IMR-90 (cell line): ENCODE data around the gene MYOF. TPM values are rescaled to one million over a fixed set of nuclear protein-coding genes. Genes with fewer than 3 reads are reported as not detected.
A peak's percentile ranks its signal among the peaks of the same experiment; 100 is the strongest.

Source experiments
- ATAC-seq: fragments of 200-7000 bp; cut with Tn5 transposase; 2 replicates; pipeline ENCODE4 v1.9.1; 2020; ENCODE audit warnings: low read depth, mild to moderate bottlenecking, moderate library complexity
- BruUV-seq: library from RNA; stranded (reverse); fragments of 400-500 nt; replicated peaks from 2 replicates; lab custom pipeline; 2021; lab: Mats Ljungman, UMichigan
- CTCF ChIA-PET: fragments of 300-600 bp; formaldehyde crosslinking; extraction: SDS; loops from one replicate; lab custom pipeline; 2021; ENCODE audit warnings: antibody characterized with exemption; lab: Yijun Ruan, JAX
- POLR2A ChIA-PET: fragments of 300-600 bp; sonication (Branson Sonifier 250); formaldehyde crosslinking; loops from one replicate; lab custom pipeline; 2022; ENCODE audit warnings: antibody characterized with exemption; ENCODE audit not compliant: unreplicated experiment; lab: Charles Lee
- DNase-seq: peaks from one replicate; pipeline ENCODE4 v3.0.0; 2013
- H2AFZ ChIP-seq: replicated peaks from 2 replicates; pipeline ENCODE3; 2013; ENCODE audit warnings: low read length, mild to moderate bottlenecking; ENCODE audit not compliant: poor library complexity
- H2AK5ac ChIP-seq: 2 replicates; pipeline ENCODE4 v1.6.1; 2013; ENCODE audit warnings: low read depth, low read length, inconsistent platforms
- H2AK9ac ChIP-seq: replicated peaks from 2 replicates; pipeline ENCODE3; 2013; ENCODE audit warnings: mild to moderate bottlenecking, low read depth, low read length, moderate library complexity; ENCODE audit not compliant: poor library complexity
- H2BK120ac ChIP-seq: 2 replicates; pipeline ENCODE4 v1.6.1; 2013; ENCODE audit warnings: low read depth, low read length, inconsistent platforms
- H2BK15ac ChIP-seq: 3 replicates; pipeline ENCODE4 v1.6.1; 2013; ENCODE audit warnings: low read depth, low read length, inconsistent platforms
- H2BK20ac ChIP-seq: 2 replicates; pipeline ENCODE4 v1.6.1; 2013; ENCODE audit warnings: low read depth, mild to moderate bottlenecking, inconsistent platforms, low read length, moderate library complexity
- H2BK5ac ChIP-seq: 2 replicates; pipeline ENCODE4 v1.6.1; 2013; ENCODE audit warnings: mild to moderate bottlenecking, low read depth, low read length, inconsistent platforms; ENCODE audit not compliant: poor library complexity, severe bottlenecking
- H3K14ac ChIP-seq: replicated peaks from 2 replicates; pipeline ENCODE4 v1.6.1; 2013; ENCODE audit warnings: low read depth, low read length, inconsistent platforms
- H3K18ac ChIP-seq: 2 replicates; pipeline ENCODE4 v1.6.1; 2013; ENCODE audit warnings: low read depth, low read length, control low read depth
- H3K23ac ChIP-seq: 2 replicates; pipeline ENCODE4 v1.6.1; 2013; ENCODE audit warnings: low read depth, low read length, inconsistent platforms
- H3K27ac ChIP-seq: 2 replicates; pipeline ENCODE4 v1.5.1; 2013; ENCODE audit warnings: mild to moderate bottlenecking, control low read depth, low read length; ENCODE audit not compliant: insufficient read depth
- H3K27me3 ChIP-seq: 2 replicates; pipeline ENCODE4 v1.6.1; 2013; ENCODE audit warnings: low read length; ENCODE audit not compliant: control insufficient read depth, insufficient read depth
- H3K36me3 ChIP-seq: 2 replicates; pipeline ENCODE4 v1.6.1; 2013; ENCODE audit warnings: low read length, mixed read lengths; ENCODE audit not compliant: control insufficient read depth, insufficient read depth
- H3K4ac ChIP-seq: 2 replicates; pipeline ENCODE4 v1.6.1; 2013; ENCODE audit warnings: low read depth, low read length, inconsistent platforms
- H3K4me1 ChIP-seq: 2 replicates; pipeline ENCODE4 v1.6.1; 2013; ENCODE audit warnings: low read length, mixed read lengths; ENCODE audit not compliant: control insufficient read depth, insufficient read depth
- H3K4me2 ChIP-seq: 2 replicates; pipeline ENCODE4 v1.6.1; 2013; ENCODE audit warnings: low read depth, mild to moderate bottlenecking, control low read depth, low read length, moderate library complexity
- H3K4me3 ChIP-seq: 2 replicates; pipeline ENCODE4 v1.5.1; 2013; ENCODE audit warnings: low read depth, mild to moderate bottlenecking, control low read depth, low read length, moderate library complexity; ENCODE audit not compliant: insufficient read depth
- H3K56ac ChIP-seq: 2 replicates; pipeline ENCODE4 v1.6.1; 2013; ENCODE audit warnings: low read length, inconsistent platforms; ENCODE audit not compliant: insufficient read depth; ENCODE audit errors: extremely low read depth
- H3K79me1 ChIP-seq, 2 experiments: 2 replicates each; pipeline ENCODE4 v1.6.1; 2013; ENCODE audit warnings: low read length in 2 of 2, inconsistent platforms in 1 of 2, low read depth in 1 of 2
- H3K9ac ChIP-seq: 2 replicates; pipeline ENCODE4 v1.6.1; 2013; ENCODE audit warnings: low read depth, low read length, control low read depth
- H3K9me1 ChIP-seq: 2 replicates; pipeline ENCODE4 v1.6.1; 2013; ENCODE audit warnings: low read length, inconsistent platforms; ENCODE audit not compliant: insufficient read depth
- H3K9me3 ChIP-seq: 2 replicates; pipeline ENCODE4 v1.6.1; 2013; ENCODE audit warnings: low read length; ENCODE audit not compliant: control insufficient read depth, insufficient read depth
- H4K20me1 ChIP-seq: 2 replicates; pipeline ENCODE4 v1.6.1; 2013; ENCODE audit warnings: low read length, inconsistent platforms; ENCODE audit not compliant: insufficient read depth
- H4K5ac ChIP-seq: 2 replicates; pipeline ENCODE4 v1.6.1; 2013; ENCODE audit warnings: mild to moderate bottlenecking, low read depth, low read length, control low read depth
- H4K8ac ChIP-seq, 2 experiments: 2 replicates each; pipeline ENCODE4 v1.6.1; 2013; ENCODE audit warnings: low read depth in 2 of 2, low read length in 2 of 2, control low read depth in 1 of 2, inconsistent platforms in 1 of 2
- H4K91ac ChIP-seq: 2 replicates; pipeline ENCODE4 v1.6.1; 2013; ENCODE audit warnings: low read depth, low read length, inconsistent platforms; ENCODE audit not compliant: insufficient read depth
- BHLHE40 ChIP-seq: fragments of 150-350 bp; IDR thresholded peaks from 2 replicates; pipeline ENCODE4 v1.6.1; 2016; ENCODE audit warnings: mild to moderate bottlenecking, low read depth, low read length
- CHD1 ChIP-seq: IDR thresholded peaks from 2 replicates; pipeline ENCODE4 v1.6.1; 2012; ENCODE audit warnings: low read depth, low read length, improper control_type of control experiment
- CTCF ChIP-seq: conservative IDR thresholded peaks from 2 replicates; pipeline ENCODE4 v1.5.1; 2012; ENCODE audit warnings: mild to moderate bottlenecking, low read depth, low read length, improper control_type of control experiment
- ELK1 ChIP-seq: fragments of 150-350 bp; IDR thresholded peaks from 2 replicates; pipeline ENCODE4 v1.6.1; 2016; ENCODE audit warnings: low read depth, mild to moderate bottlenecking, low read length, moderate library complexity, borderline replicate concordance
- FOS ChIP-seq: fragments of 150-350 bp; IDR thresholded peaks from 2 replicates; pipeline ENCODE4 v1.6.1; 2016; ENCODE audit warnings: low read depth, low read length
- MAZ ChIP-seq: IDR thresholded peaks from 2 replicates; pipeline ENCODE4 v1.6.1; 2012; ENCODE audit warnings: low read depth, mild to moderate bottlenecking, low read length, improper control_type of control experiment, moderate library complexity, borderline replicate concordance
- MXI1 ChIP-seq: IDR thresholded peaks from 2 replicates; pipeline ENCODE4 v1.6.1; 2012; ENCODE audit warnings: low read depth, mild to moderate bottlenecking, low read length, moderate library complexity, borderline replicate concordance
- POLR2A ChIP-seq: IDR thresholded peaks from 2 replicates; pipeline ENCODE4 v1.6.1; 2012; ENCODE audit warnings: mild to moderate bottlenecking, low read depth, low read length
- RAD21 ChIP-seq: IDR thresholded peaks from 2 replicates; pipeline ENCODE4 v1.6.1; 2012; ENCODE audit warnings: low read length, improper control_type of control experiment
- RCOR1 ChIP-seq: IDR thresholded peaks from 2 replicates; pipeline ENCODE4 v1.6.1; 2012; ENCODE audit warnings: mild to moderate bottlenecking, low read length, improper control_type of control experiment; ENCODE audit not compliant: insufficient replicate concordance
- RFX5 ChIP-seq: IDR thresholded peaks from 2 replicates; pipeline ENCODE4 v1.8.0; 2012; ENCODE audit warnings: low read depth, mild to moderate bottlenecking, low read length, moderate library complexity
- USF2 ChIP-seq: fragments of 150-350 bp; IDR thresholded peaks from 2 replicates; pipeline ENCODE4 v1.6.1; 2017; ENCODE audit warnings: mild to moderate bottlenecking, antibody characterized with exemption, low read length, low read depth
- WGBS, 2 experiments: methylation state at CpG; one replicate each; pipeline versions ENCODE4 v1.1.5 to v1.1.7; 2013; ENCODE audit warnings: missing lambda C conversion rate in 2 of 2; ENCODE audit not compliant: insufficient read length in 1 of 2; ENCODE audit errors: extremely low coverage in 2 of 2; 5-methylcytosine and 5-hydroxymethylcytosine counted together
- dilution Hi-C: fragments of 300-500 bp; cut with HindIII; formaldehyde crosslinking; loops from one replicate; pipeline ENCODE4 v1.14.3; 2018; ENCODE audit warnings: low sequenced_read_pairs; ENCODE audit not compliant: unreplicated experiment
- in situ Hi-C: fragments of 300-500 bp; cut with MboI; formaldehyde crosslinking; loops from 3 replicates; pipeline ENCODE4 v1.14.3; 2019; ENCODE audit warnings: low sequenced_read_pairs, inconsistent platforms, mixed read lengths
- intact Hi-C: fragments of 100-400 bp; cut with micrococcal nuclease; formaldehyde crosslinking; loops from 2 replicates; pipeline ENCODE4 v1.10.0; 2022
- polyA plus RNA-seq, 3 experiments: library from polyadenylated mRNA; depleted of rRNA; stranded (reverse); fragments of >200 nt; gene quantifications; 2 replicates each; pipeline ENCODE4 v1.2.3, GENCODE V29; 2012; ENCODE audit warnings: low replicate concordance in 1 of 3
- total RNA-seq: library from RNA; depleted of rRNA; stranded (reverse); fragments of >200 nt; gene quantifications from 2 replicates; pipeline ENCODE4 v1.2.3, GENCODE V29; 2012

MYOF gene
- total and polyA plus RNA-seq, 2 of the 4 experiments (the other 2 are of a cell fraction), result 221 to 281 TPM

GRCh38 chr10:93288679-93289634, 193.2 kb downstream of the MYOF start:
- Histone ChIP-seq H3K56ac (peak overlapping the region; percentile 39; the same call in 1 of the 2 replicates), H3K79me1 (no peaks in the 10 kb centered on the region), H3K4ac (peak overlapping the region; percentile 81), H2BK20ac (peak overlapping the region; percentile 96), H4K20me1 (no peaks in the 10 kb centered on the region), H3K23ac (peak overlapping the region; percentile 64), H3K9me3 (no peaks in the 10 kb centered on the region), H3K27ac (0 out of 2 replicates have a peak overlapping the region, but pooled peaks have one; percentile 7), H4K91ac (peak overlapping the region; percentile 89), H2AK9ac (peak overlapping the region; percentile 91), H4K8ac (peak overlapping the region in 1 of 2 experiments; percentile 76; a peak in 2 of 4 replicates), H3K4me2 (no peak overlapping the region), H3K18ac (no peak overlapping the region), H3K4me3 (no peak overlapping the region), H3K9ac (no peak overlapping the region), H3K14ac (peak overlapping the region; percentile 77), H2BK5ac (peak overlapping the region; percentile 9), H3K9me1 (peaks cover 9% of the 10 kb centered on the region), H3K27me3 (no peaks in the 10 kb centered on the region), H2AK5ac (peak overlapping the region; percentile 99), H3K36me3 (no peaks in the 10 kb centered on the region), H3K4me1 (no peaks in the 10 kb centered on the region), H2AFZ (peak overlapping the region; percentile 89), H4K5ac (no peak overlapping the region), H2BK120ac (peak overlapping the region; percentile 94), H2BK15ac (peak overlapping the region; percentile 84; the same call in 2 of the 3 replicates)
- dilution Hi-C loops (loop anchor here (25.0 kb wide), 1 partner anchor 177 kb away; no protein-coding TSS in a partner anchor), in situ Hi-C loops (no loop called here), intact Hi-C loops (loop anchor here (1.0 to 2.0 kb wide), 5 partner anchors 70 to 404 kb away; no protein-coding TSS in a partner anchor)
- 39% methylated on average over 6 of the region's 20 CpGs; no CpG with 5 or more reads in 1 of the 2 experiments for WGBS, 2 experiments
- ChIA-PET CTCF (interaction anchor here (1.3 kb wide), 1 partner anchor 207 kb away, joined by 3 read pairs; no protein-coding TSS in a partner anchor), POLR2A (no interaction called here)
- DNase-seq (peak; percentile 84), ATAC-seq (peak; percentile 95)
- no TSS peak for BruUV-seq
- TF ChIP-seq CTCF (peak; percentile 86), RCOR1 (peak; percentile 81), RFX5 (no peak), MXI1 (no peak), CHD1 (no peak), ELK1 (no peak), POLR2A (no peak), MAZ (no peak), BHLHE40 (no peak), FOS (no peak), RAD21 (peak; percentile 85), USF2 (no peak)
